KMS-11 (cell line): Measurements from ENCODE around the gene TMEM59L.

Source experiments
- H2AFZ ChIP-seq: fragments of 200-600 bp; sonication (generic); 2 replicates; pipeline ENCODE4 v1.6.1; 2016; ENCODE audit warnings: antibody characterized with exemption, mixed run types, low read depth
- H3K27ac ChIP-seq: fragments of 200-600 bp; sonication (generic); 2 replicates; pipeline ENCODE4 v1.6.1; 2016; ENCODE audit warnings: mild to moderate bottlenecking, mixed run types
- H3K27me3 ChIP-seq: fragments of 200-600 bp; sonication (generic); 2 replicates; pipeline ENCODE4 v1.6.1; 2017; ENCODE audit warnings: mild to moderate bottlenecking, low read depth, mixed run types, moderate library complexity; ENCODE audit not compliant: insufficient read depth
- H3K36me3 ChIP-seq: fragments of 200-600 bp; sonication (generic); 2 replicates; pipeline ENCODE4 v1.6.1; 2017; ENCODE audit warnings: mild to moderate bottlenecking, mixed run types; ENCODE audit not compliant: insufficient read depth
- H3K4me1 ChIP-seq: fragments of 200-600 bp; sonication (generic); 2 replicates; pipeline ENCODE4 v1.6.1; 2016; ENCODE audit warnings: mild to moderate bottlenecking, low read depth, mixed run types; ENCODE audit not compliant: poor library complexity, severe bottlenecking
- H3K4me2 ChIP-seq: fragments of 200-600 bp; sonication (generic); 2 replicates; pipeline ENCODE4 v1.7.0; 2016; ENCODE audit warnings: mild to moderate bottlenecking, mixed run types
- H3K4me3 ChIP-seq: fragments of 200-600 bp; sonication (generic); IDR thresholded peaks from 2 replicates; pipeline ENCODE4 v1.6.1; 2017; ENCODE audit warnings: low read depth, low read length, mixed read lengths; ENCODE audit not compliant: insufficient read depth
- H3K79me2 ChIP-seq: fragments of 200-600 bp; sonication (generic); 2 replicates; pipeline ENCODE4 v1.6.1; 2016; ENCODE audit warnings: low read depth, mixed run types; ENCODE audit not compliant: insufficient read depth
- H3K9ac ChIP-seq: fragments of 200-600 bp; sonication (generic); 2 replicates; pipeline ENCODE4 v1.6.1; 2016; ENCODE audit warnings: mild to moderate bottlenecking, mixed run types
- H4K20me1 ChIP-seq: fragments of 200-600 bp; sonication (generic); 2 replicates; pipeline ENCODE4 v1.6.1; 2016; ENCODE audit warnings: mild to moderate bottlenecking, mixed run types; ENCODE audit not compliant: insufficient read depth
- CTCF ChIP-seq: fragments of 200-600 bp; sonication (generic); conservative IDR thresholded peaks from 2 replicates; pipeline ENCODE4 v1.6.1; 2017; ENCODE audit warnings: low read depth, mild to moderate bottlenecking, antibody characterized with exemption, low read length, moderate library complexity, mixed read lengths

The TMEM59L gene

DNA sequence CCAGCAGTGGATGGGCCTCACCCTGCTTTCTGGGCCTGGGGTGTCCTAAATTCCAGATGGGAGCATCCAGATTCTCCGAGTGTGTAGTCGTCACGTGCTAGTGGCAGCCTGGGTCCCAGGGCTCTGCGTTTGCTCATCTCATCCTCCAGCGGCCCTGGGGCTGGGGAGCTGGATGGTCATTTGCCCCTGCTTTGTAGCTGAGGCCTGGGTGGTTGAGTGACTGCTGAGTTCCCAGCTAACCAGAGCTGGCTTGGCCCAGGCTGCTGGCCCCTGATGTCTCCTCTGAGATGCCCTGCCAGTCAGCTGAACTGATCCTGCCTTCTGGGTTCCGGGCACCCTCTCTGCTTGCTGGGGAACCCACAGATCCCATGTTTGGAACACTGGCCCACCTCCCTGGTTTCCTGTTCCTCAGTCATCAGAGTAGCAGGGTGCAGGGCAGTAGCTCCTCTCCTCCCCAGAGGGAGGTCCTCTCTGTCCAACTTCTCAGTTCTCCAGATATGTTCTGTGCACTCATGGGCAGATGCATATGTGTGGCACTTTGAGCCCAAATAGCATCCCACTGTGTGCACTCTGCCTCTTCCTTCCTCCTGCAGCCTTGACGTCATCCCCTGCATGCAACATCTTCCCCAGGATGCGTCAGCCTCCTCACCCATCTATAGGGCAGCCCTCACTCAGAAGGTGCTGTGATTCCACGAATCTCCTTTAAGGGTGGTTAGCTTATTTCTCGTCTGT is 48.4 kb downstream of the TMEM59L start:
- Histone ChIP-seq H3K79me2 (no peaks in the 10 kb centered on the region), H2AFZ (no peak overlapping the region), H3K27ac (no peak overlapping the region), H3K9ac (no peak overlapping the region), H3K4me1 (no peaks in the 10 kb centered on the region), H3K27me3 (no peaks in the 10 kb centered on the region), H4K20me1 (no peaks in the 10 kb centered on the region), H3K36me3 (no peaks in the 10 kb centered on the region), H3K4me3 (no peak overlapping the region), H3K4me2 (no peak overlapping the region)
- no peak for TF ChIP-seq CTCF

DNA sequence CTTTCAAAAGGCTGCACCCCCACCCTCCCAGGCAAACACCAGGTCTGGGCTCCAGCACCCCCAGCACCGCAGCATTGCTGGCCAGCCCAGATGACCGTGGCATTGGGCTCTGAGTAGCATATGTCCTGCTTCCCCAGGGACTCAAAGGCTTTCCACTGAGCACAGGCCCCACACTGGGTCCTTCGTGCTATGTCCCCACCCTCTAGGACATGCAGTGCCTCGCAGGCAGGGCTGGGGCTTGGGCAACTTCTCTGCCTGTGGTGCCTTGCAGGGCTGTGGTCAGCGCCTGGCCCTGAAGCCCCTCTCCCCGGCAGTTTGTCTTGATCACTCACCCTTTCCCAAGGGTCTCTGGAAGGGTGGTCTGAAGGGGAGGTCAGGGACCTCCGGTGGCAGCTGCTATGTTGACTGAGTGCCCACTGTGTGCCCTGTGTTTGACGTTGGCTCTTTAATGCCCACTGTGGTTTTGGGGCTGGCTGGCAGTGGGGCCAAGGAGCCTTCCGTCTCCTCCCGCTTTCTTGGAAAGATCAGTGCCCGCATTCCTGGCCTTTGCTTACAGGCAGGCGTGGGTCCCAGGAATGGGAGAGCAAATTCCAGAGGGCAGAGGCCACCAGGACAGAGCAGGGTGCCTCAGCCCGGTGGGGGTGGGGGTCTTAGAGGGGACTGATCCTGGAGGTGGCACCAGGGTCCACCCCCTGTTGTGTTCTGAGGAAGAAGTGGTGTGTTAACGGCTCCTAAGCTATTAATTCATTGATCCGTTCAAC is 50.5 kb downstream of the TMEM59L start:
- H3K9ac ChIP-seq = no peak overlapping the region
- H3K79me2 ChIP-seq = no peaks in the 10 kb centered on the region
- H2AFZ ChIP-seq = no peak overlapping the region
- TF ChIP-seq CTCF = no peak
- H3K4me3 ChIP-seq = no peak overlapping the region
- H3K27ac ChIP-seq = no peak overlapping the region
- no peaks in the 10 kb centered on the region for H4K20me1 ChIP-seq
- H3K36me3 ChIP-seq = no peaks in the 10 kb centered on the region
- no peak overlapping the region for H3K4me2 ChIP-seq
- H3K4me1 ChIP-seq = no peaks in the 10 kb centered on the region
- H3K27me3 ChIP-seq = no peaks in the 10 kb centered on the region

- no peak overlapping the region for H3K27ac ChIP-seq
- no peak overlapping the region for H3K4me2 ChIP-seq
- H3K79me2 ChIP-seq = no peaks in the 10 kb centered on the region
- H2AFZ ChIP-seq = no peak overlapping the region
- TF ChIP-seq CTCF = no peak
- H4K20me1 ChIP-seq = no peaks in the 10 kb centered on the region
- no peak overlapping the region for H3K9ac ChIP-seq
- H3K4me1 ChIP-seq = no peaks in the 10 kb centered on the region
- H3K27me3 ChIP-seq = no peaks in the 10 kb centered on the region
- H3K4me3 ChIP-seq = no peak overlapping the region
- no peaks in the 10 kb centered on the region for H3K36me3 ChIP-seq
Measured at GRCh38 chr19:18663940-18664530, 51.4 kb downstream of the TMEM59L start.

GRCh38 chr19:18665771-18666202 is 53.1 kb downstream of the TMEM59L start:
- Histone ChIP-seq H2AFZ (no peak overlapping the region), H3K4me1 (no peaks in the 10 kb centered on the region), H3K4me2 (no peak overlapping the region), H3K27me3 (no peaks in the 10 kb centered on the region), H3K79me2 (no peaks in the 10 kb centered on the region), H3K36me3 (no peaks in the 10 kb centered on the region), H3K4me3 (no peak overlapping the region), H3K27ac (no peak overlapping the region), H4K20me1 (no peaks in the 10 kb centered on the region), H3K9ac (no peak overlapping the region)
- no peak for TF ChIP-seq CTCF
